HCT116 (cell line): ENCODE data around the gene IL11. TPM values are rescaled to one million over a fixed set of nuclear protein-coding genes. Genes with fewer than 3 reads are reported as not detected.

Experiments used
- ATAC-seq: fragments of 200-7000 bp; cut with Tn5 transposase; 2 replicates; pipeline ENCODE4 v1.9.1; 2020; ENCODE audit warnings: mild to moderate bottlenecking, moderate library complexity
- BruUV-seq: library from RNA; stranded (reverse); fragments of 400-500 nt; replicated peaks from 2 replicates; lab custom pipeline; 2021; lab: Mats Ljungman, UMichigan
- CTCF ChIA-PET: fragments of 300-600 bp; sonication (Branson Sonifier 250); formaldehyde crosslinking; loops from one replicate; lab custom pipeline; 2021; ENCODE audit warnings: antibody characterized with exemption; lab: Charles Lee
- POLR2A ChIA-PET: fragments of 300-600, 350-600 bp; sonication (Branson Sonifier 250); formaldehyde crosslinking; loops from one replicate; lab custom pipeline; 2021; ENCODE audit warnings: antibody characterized with exemption; lab: Charles Lee
- RAD21 ChIA-PET, 2 experiments: fragments of 300-600 bp; sonication (Branson Sonifier 250); formaldehyde crosslinking; loops; one replicate each; lab custom pipeline; 2023; ENCODE audit warnings: low total read pairs in 2 of 2; ENCODE audit not compliant: uncharacterized antibody in 2 of 2, unreplicated experiment in 2 of 2, low non-redundant PET in 1 of 2; lab: Charles Lee
- DNase-seq: peaks from one replicate; pipeline ENCODE4 v3.0.0-alpha.2; 2010; ENCODE audit warnings: low read depth, low spot score
- H2AFZ ChIP-seq: fragments of 200-600 bp; shearing (Covaris generic), sonication (generic); 2 replicates; pipeline ENCODE4 v1.6.1; 2017; ENCODE audit warnings: low read depth, mixed run types, mixed read lengths, antibody characterized with exemption, low read length; ENCODE audit not compliant: poor library complexity, severe bottlenecking
- H3K27ac ChIP-seq: 2 replicates; pipeline ENCODE4 v1.5.1; 2012; ENCODE audit warnings: low read depth, low read length
- H3K27me3 ChIP-seq: fragments of 200-600 bp; sonication (generic); 2 replicates; pipeline ENCODE4 v1.6.1; 2016; ENCODE audit warnings: mixed run types, low read length, mixed read lengths; ENCODE audit not compliant: insufficient read depth
- H3K36me3 ChIP-seq, 2 experiments: fragments of 200-500 bp in 1 of 2; fragments of 200-600 bp in 1 of 2; sonication (Bioruptor generic) in 1 of 2; sonication (generic) in 1 of 2; 2 replicates each; pipeline versions ENCODE4 v1.5.1 to v1.6.1; 2014 to 2016; ENCODE audit warnings: low read length in 2 of 2, inconsistent platforms in 1 of 2, mixed read lengths in 1 of 2, mixed run types in 1 of 2; ENCODE audit not compliant: insufficient read depth in 2 of 2, control insufficient read depth in 1 of 2
- H3K4me1 ChIP-seq, 2 experiments: fragments of 200-600 bp in 1 of 2; sonication (generic) in 1 of 2; 2 replicates each; pipeline versions ENCODE4 v1.5.1 to v1.6.1; 2012 to 2017; ENCODE audit warnings: low read length in 2 of 2, inconsistent platforms in 1 of 2, mild to moderate bottlenecking in 1 of 2, mixed read lengths in 1 of 2, mixed run types in 1 of 2, moderate library complexity in 1 of 2; ENCODE audit not compliant: insufficient read depth in 2 of 2, control insufficient read depth in 1 of 2
- H3K4me2 ChIP-seq: fragments of 200-600 bp; sonication (generic); 2 replicates; pipeline ENCODE4 v1.6.1; 2017; ENCODE audit warnings: mixed run types, low read length, mixed read lengths
- H3K4me3 ChIP-seq, 2 experiments: fragments of 200-600 bp in 1 of 2; sonication (generic) in 1 of 2; replicated peaks in 1 of 2; 2 replicates each; pipeline ENCODE4 v1.5.1; 2011 to 2016; ENCODE audit warnings: low read length in 2 of 2, control low read depth in 1 of 2, low read depth in 1 of 2, mild to moderate bottlenecking in 1 of 2, mixed read lengths in 1 of 2, mixed run types in 1 of 2
- H3K79me2 ChIP-seq: fragments of 200-600 bp; sonication (generic); 2 replicates; pipeline ENCODE4 v1.6.1; 2017; ENCODE audit warnings: mild to moderate bottlenecking, mixed run types, low read length, moderate library complexity, mixed read lengths; ENCODE audit not compliant: insufficient read depth
- H3K9ac ChIP-seq: fragments of 200-600 bp; sonication (generic); 2 replicates; pipeline ENCODE4 v1.6.1; 2016; ENCODE audit warnings: low read length, mixed read lengths
- H3K9me2 ChIP-seq: fragments of 200-600 bp; sonication (generic), shearing (Covaris generic); 2 replicates; pipeline ENCODE4 v1.6.1; 2017; ENCODE audit warnings: mixed run types, mild to moderate bottlenecking, moderate library complexity; ENCODE audit not compliant: insufficient read depth
- H3K9me3 ChIP-seq, 2 experiments: fragments of 200-500 bp in 1 of 2; fragments of 200-600 bp in 1 of 2; sonication (Bioruptor generic) in 1 of 2; sonication (generic) in 1 of 2; 2 replicates each; pipeline ENCODE4 v1.6.1; 2014 to 2017; ENCODE audit warnings: low read length in 2 of 2, mixed read lengths in 2 of 2, inconsistent platforms in 1 of 2, low read depth in 1 of 2, mild to moderate bottlenecking in 1 of 2, mixed run types in 1 of 2, moderate library complexity in 1 of 2; ENCODE audit not compliant: control insufficient read depth in 1 of 2, insufficient read depth in 1 of 2
- H4K20me1 ChIP-seq: fragments of 200-600 bp; sonication (generic), shearing (Covaris generic); 2 replicates; pipeline ENCODE4 v1.6.1; 2017; ENCODE audit warnings: mixed run types, mild to moderate bottlenecking, moderate library complexity; ENCODE audit not compliant: insufficient read depth
- CEBPB ChIP-seq: IDR thresholded peaks from 2 replicates; pipeline ENCODE4 v1.6.1; 2012; ENCODE audit warnings: low read depth
- CTCF ChIP-seq, 3 experiments: fragments of 200-600 bp in 1 of 3; sonication (generic) in 1 of 3; IDR thresholded peaks in 2 of 3; conservative IDR thresholded peaks in 1 of 3; 2 replicates each; pipeline ENCODE4 v1.5.1; 2012 to 2017; ENCODE audit warnings: low read depth in 2 of 3, low read length in 2 of 3, antibody characterized with exemption in 1 of 3, borderline replicate concordance in 1 of 3, control low read depth in 1 of 3, mild to moderate bottlenecking in 1 of 3, mixed read lengths in 1 of 3, mixed run types in 1 of 3, moderate library complexity in 1 of 3; ENCODE audit not compliant: insufficient read depth in 1 of 3
- EGR1 ChIP-seq: IDR thresholded peaks from 2 replicates; pipeline ENCODE4 v1.6.1; 2012; ENCODE audit warnings: low read depth
- ELF1 ChIP-seq: IDR thresholded peaks from 2 replicates; pipeline ENCODE4 v1.6.1; 2012; ENCODE audit warnings: low read depth, borderline replicate concordance
- POLR2A ChIP-seq: IDR thresholded peaks from 2 replicates; pipeline ENCODE4 v1.7.0; 2011; ENCODE audit warnings: borderline replicate concordance; ENCODE audit not compliant: insufficient read depth, insufficient read length; ENCODE audit errors: extremely low read depth
- POLR2AphosphoS5 ChIP-seq: IDR thresholded peaks from 2 replicates; pipeline ENCODE4 v1.6.1; 2011; ENCODE audit warnings: mild to moderate bottlenecking, low read depth, low read length, moderate library complexity
- REST ChIP-seq: IDR thresholded peaks from 2 replicates; pipeline ENCODE4 v1.6.1; 2012; ENCODE audit warnings: low read depth
- SIN3A ChIP-seq: IDR thresholded peaks from 2 replicates; pipeline ENCODE4 v1.6.1; 2012; ENCODE audit warnings: low read depth
- intact Hi-C: fragments of 100-400 bp; cut with micrococcal nuclease; formaldehyde crosslinking; loops from 2 replicates; pipeline ENCODE4 v1.10.0; 2022
- total RNA-seq: library from RNA; stranded (reverse); gene quantifications from one replicate; pipeline ENCODE4 v1.2.1, GENCODE V29; 2021; ENCODE audit not compliant: unreplicated experiment

IL11 gene
- total RNA-seq, 1 experiment from 2014 or later, result 2.8 TPM

- RAD21 ChIA-PET, result no interaction called here
- Histone ChIP-seq H3K9me3 (no peaks in the 10 kb centered on the region), H3K27ac (no peak overlapping the region; the same call in 1 of the 2 replicates), H3K4me1 (peaks cover 2 to 6% of the 10 kb centered on the region in 2 experiments; a peak in 1 of 4 replicates), H4K20me1 (no peaks in the 10 kb centered on the region), H3K36me3 (no peaks in the 10 kb centered on the region), H3K4me3 (no peak overlapping the region), H2AFZ (no peak overlapping the region), H3K27me3 (no peaks in the 10 kb centered on the region), H3K9ac (no peak overlapping the region), H3K79me2 (no peaks in the 10 kb centered on the region), H3K4me2 (no peak overlapping the region), H3K9me2 (no peaks in the 10 kb centered on the region)
- intact Hi-C loops, result no loop called here
- no peak for TF ChIP-seq POLR2A
- TF ChIP-seq POLR2AphosphoS5, result no peak
- TF ChIP-seq REST, result no peak
- TF ChIP-seq ELF1, result no peak
- no peak for TF ChIP-seq CEBPB
- TF ChIP-seq CTCF (IDR thresholded peaks at IDR 0.05 in 2 of 3, conservative IDR thresholded peaks at IDR 0.05 in 1 of 3; ENCODE audit: borderline replicate concordance in 1 of 3, insufficient read depth in 1 of 3, low read depth in 2 of 3, low read length in 2 of 3), result no peak
- TF ChIP-seq EGR1, result no peak
- no peak for TF ChIP-seq SIN3A
- POLR2A ChIA-PET, result interaction anchor here (1.9 kb wide), 1 partner anchor 12 kb away, joined by 4 read pairs; the partner anchor contains the start of gene UBE2S
- no TSS peak for BruUV-seq
- CTCF ChIA-PET, result no interaction called here
- DNase-seq (no peak), ATAC-seq (no peak)
Observed at GRCh38 chr19:55419624-55420236, 49.5 kb upstream of the IL11 start.
